SK-N-SH (cell line): ENCODE measurements around the gene STRBP.

ENCODE experiments used
- TAF1 ChIP-seq: IDR thresholded peaks from 2 replicates; pipeline ENCODE4 v1.6.1; 2012; ENCODE audit warnings: low read depth, mild to moderate bottlenecking, low read length, moderate library complexity, borderline replicate concordance
- TF ChIP-seq, protein P1 (sequence below): fragments of 200-600 bp; sonication (generic); IDR thresholded peaks from 2 replicates; pipeline ENCODE4 v1.6.1; 2017; ENCODE audit warnings: antibody characterized with exemption, mild to moderate bottlenecking, moderate library complexity

- no peak for TF ChIP-seq TAF1
- TF ChIP-seq, protein P1, sequence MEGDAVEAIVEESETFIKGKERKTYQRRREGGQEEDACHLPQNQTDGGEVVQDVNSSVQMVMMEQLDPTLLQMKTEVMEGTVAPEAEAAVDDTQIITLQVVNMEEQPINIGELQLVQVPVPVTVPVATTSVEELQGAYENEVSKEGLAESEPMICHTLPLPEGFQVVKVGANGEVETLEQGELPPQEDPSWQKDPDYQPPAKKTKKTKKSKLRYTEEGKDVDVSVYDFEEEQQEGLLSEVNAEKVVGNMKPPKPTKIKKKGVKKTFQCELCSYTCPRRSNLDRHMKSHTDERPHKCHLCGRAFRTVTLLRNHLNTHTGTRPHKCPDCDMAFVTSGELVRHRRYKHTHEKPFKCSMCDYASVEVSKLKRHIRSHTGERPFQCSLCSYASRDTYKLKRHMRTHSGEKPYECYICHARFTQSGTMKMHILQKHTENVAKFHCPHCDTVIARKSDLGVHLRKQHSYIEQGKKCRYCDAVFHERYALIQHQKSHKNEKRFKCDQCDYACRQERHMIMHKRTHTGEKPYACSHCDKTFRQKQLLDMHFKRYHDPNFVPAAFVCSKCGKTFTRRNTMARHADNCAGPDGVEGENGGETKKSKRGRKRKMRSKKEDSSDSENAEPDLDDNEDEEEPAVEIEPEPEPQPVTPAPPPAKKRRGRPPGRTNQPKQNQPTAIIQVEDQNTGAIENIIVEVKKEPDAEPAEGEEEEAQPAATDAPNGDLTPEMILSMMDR = no peak
These were observed 148.8 kb downstream of the STRBP start for GRCh38 chr9:123119566-123119965.
